NCI-H1092 (cell line): ENCODE results near the gene TSPAN31.

Experiments
- DNase-seq: peaks from one replicate; lab custom pipeline; 2025; lab: John Stamatoyannopoulos, UW

TSPAN31 gene

DNA sequence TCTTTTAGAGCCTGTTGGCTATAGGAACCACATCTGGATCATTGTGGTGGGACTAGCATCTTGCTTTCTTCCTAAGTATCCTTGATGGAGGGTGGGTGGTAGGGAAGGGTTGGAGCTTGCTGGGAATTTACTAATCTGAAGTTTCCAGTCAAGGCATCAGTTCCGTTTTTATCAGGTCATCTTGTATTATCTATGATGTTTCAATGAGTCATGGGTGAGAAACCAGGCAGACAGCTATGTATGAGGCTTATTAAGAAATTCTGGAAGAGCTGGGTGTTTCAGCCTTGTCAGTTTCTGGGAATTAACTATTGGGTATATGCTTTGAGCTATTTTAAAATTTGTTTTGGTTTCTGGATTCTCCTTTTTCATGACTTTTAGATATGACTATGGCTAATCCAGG is 49.1 kb downstream of the TSPAN31 start:
- no peak for DNase-seq

DNA sequence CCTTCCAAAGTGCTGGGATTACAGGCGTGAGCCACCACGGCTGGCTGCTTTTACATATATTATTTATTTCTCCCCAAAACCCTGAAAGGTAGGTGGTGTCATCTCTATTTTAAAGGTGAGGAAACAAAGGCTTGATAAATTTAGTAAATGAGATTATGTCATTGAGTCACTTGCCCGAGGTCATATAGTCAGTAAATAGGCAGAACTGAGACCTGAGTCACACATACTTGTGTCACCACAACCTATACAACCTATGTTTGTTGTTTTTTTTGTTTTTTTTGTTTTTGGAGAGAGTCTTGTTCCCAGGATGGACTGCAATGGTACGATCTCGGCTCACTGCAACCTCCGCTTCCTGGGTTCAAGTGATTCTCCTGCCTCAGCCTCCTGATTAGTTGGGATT is 50.5 kb downstream of the TSPAN31 start:
- no peak for DNase-seq

GRCh38 chr12:57796996-57797395 is 52.2 kb downstream of the TSPAN31 start:
- no peak for DNase-seq

GRCh38 chr12:57797933-57798332 is 53.1 kb downstream of the TSPAN31 start:
- no peak for DNase-seq
